Lower leg skin (tissue), 4 donors: ENCODE measurements around the gene ATOH8. TPM values are rescaled to one million over a fixed set of nuclear protein-coding genes. Genes with fewer than 3 reads are reported as not detected.

Source experiments
- DNase-seq, 2 donors: peaks; one replicate each; pipeline ENCODE4 v3.0.0-alpha.2; 2019; ENCODE audit warnings: low spot score in 2 of 2
- H3K4me3 ChIP-seq: fragments of 200-600 bp; sonication (generic); 2 replicates; pipeline ENCODE4 v1.5.1; 2017; ENCODE audit warnings: mild to moderate bottlenecking, low read depth; ENCODE audit not compliant: poor library complexity, severe bottlenecking
- CTCF ChIP-seq, 3 donors: fragments of 450-650 bp; IDR thresholded peaks; one replicate each; pipeline ENCODE4 v1.5.1; 2016; ENCODE audit warnings: antibody characterized with exemption in 3 of 3, mild to moderate bottlenecking in 3 of 3, moderate library complexity in 2 of 3
- POLR2A ChIP-seq, 2 donors: fragments of 450-650 bp; IDR thresholded peaks; one replicate each; pipeline ENCODE4 v1.6.1; 2016 to 2017; ENCODE audit warnings: antibody characterized with exemption in 2 of 2, mild to moderate bottlenecking in 1 of 2, moderate library complexity in 1 of 2
- WGBS, 2 donors: methylation state at CpG; one replicate each; pipeline ENCODE4 v1.1.5; 2018; 5-methylcytosine and 5-hydroxymethylcytosine counted together
- intact Hi-C: fragments of 100-400 bp; cut with DNase I; formaldehyde crosslinking; loops from one replicate; pipeline ENCODE4 v1.15.0; 2023; ENCODE audit warnings: low total_unique reads
- total RNA-seq, 4 donors: library from RNA; depleted of rRNA; stranded (reverse); fragments of >200 nt; gene quantifications; one replicate each; pipeline ENCODE4 v1.1.0, GENCODE V29; 2016

Gene ATOH8
- total RNA-seq, 4 donors from 2014 or later, result 27.3 to 79.8 (median 33.7) TPM

DNA sequence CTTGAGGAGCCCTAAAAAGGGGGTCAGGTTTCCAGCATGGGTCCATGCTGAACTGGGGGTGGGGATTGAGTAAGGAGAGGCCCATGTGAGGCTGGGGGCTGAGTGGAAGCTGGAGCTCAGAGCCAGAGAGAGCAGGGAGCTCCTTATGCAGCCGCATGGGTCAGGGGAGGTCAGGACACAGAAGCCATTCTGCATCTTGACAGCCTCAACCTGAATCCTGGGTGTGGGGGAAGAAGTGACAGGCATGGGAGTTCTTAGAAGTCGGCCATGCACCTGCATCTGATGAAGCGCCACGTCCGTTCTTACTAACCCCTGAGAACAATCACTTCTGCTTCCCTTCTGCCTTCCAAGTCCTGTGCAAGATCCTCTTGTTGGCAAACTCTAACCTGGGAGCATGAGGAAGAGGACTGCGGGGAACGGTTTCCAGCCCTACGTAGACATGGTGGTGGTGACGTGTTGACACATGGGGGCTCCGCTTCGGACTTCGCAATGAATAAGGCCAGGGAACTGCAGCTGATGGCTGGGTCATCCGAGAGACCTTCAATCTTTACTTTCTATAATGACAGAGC lies 37.4 kb upstream of the ATOH8 start:
- WGBS, 2 donors, result 78 to 88% methylated on average over 13 of the region's 13 CpGs
- TF ChIP-seq CTCF (IDR thresholded peaks at IDR 0.05) (no peak), POLR2A (IDR thresholded peaks at IDR 0.05) (no peak)
- DNase-seq, result peak in 1 of 2 donors; percentile 81
- H3K4me3 ChIP-seq, result no peak overlapping the region
- intact Hi-C loops, result no loop called here

DNA sequence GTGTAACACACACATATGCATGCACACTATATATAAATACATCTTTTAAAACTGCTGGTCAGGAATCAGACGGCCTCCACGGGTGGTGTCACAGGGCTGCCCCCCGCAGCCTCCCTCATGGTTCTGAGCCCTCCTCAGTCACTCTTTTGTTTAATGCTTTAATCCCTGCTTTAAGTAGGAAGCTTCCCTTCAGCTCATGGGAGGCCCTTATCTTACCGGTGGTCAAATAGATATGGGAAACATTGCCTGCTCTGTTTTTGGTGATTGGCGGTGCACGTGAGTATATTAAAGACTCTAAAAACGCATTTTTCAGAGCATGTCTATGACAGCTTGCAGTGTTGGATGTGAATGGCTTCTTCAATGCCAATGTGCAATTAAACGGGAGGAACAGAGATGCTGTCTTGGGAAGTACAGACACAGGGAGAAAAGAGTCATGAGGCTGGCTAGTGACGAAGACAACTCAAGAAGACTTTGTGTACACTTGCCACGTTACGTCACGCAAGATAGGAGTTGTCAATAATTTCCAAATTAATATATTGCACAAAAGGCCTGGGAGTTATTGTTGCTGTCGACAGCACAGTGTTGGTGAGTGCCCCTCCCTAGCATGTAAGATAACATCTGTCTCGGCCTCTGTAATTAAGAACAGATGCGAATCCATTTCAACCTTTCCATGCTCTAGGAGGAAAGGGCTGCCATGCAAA lies 36.3 kb upstream of the ATOH8 start:
- H3K4me3 ChIP-seq, result no peak overlapping the region
- peak; percentile 80 to 83 for DNase-seq
- TF ChIP-seq CTCF (IDR thresholded peaks at IDR 0.05) (no peak), POLR2A (IDR thresholded peaks at IDR 0.05) (no peak)
- 50 to 60% methylated on average over 15 of the region's 15 CpGs for WGBS, 2 donors
- intact Hi-C loops, result no loop called here

GRCh38 chr2:85718009-85718391 lies 35.8 kb upstream of the ATOH8 start:
- no peak for DNase-seq
- intact Hi-C loops, result no loop called here
- whole genome bisulfite sequencing, 2 donors, result 68 to 69% methylated on average over 7 of the region's 7 CpGs
- H3K4me3 ChIP-seq, result no peak overlapping the region
- no peak for TF ChIP-seq CTCF (IDR thresholded peaks at IDR 0.05)

DNA sequence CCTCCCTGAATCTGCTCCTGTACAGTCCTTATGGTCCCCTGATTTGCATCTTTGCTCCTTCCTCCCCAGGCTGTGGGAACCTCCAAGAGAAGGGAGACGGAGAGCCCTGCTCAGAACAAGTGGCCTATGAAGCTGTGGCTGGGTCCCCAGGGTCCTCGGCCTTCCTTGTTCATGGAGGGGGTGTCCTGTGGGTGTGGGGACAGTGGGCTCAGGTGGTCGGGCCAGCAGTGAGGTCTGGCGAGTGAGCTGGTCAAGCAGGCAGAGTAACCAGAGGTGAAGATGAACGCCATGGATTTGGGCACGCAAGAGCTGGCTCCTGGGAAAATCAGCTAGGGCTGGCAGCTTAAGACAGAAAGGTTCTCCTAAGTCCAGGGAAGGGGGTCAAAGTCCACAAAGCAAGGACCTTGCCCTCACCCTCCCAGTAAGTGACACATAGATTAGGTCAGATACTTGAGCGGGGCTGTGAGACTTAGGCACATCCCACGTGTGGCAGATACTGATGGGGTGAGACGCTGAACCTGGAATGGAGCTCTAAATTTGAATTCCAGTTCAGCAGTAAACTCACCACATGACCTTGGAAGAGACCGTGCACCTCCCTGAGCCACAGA lies 34.8 kb upstream of the ATOH8 start:
- intact Hi-C loops, result no loop called here

GRCh38 chr2:85719609-85720240 lies 34.1 kb upstream of the ATOH8 start:
- TF ChIP-seq POLR2A (IDR thresholded peaks at IDR 0.05) (no peak), CTCF (IDR thresholded peaks at IDR 0.05) (no peak)
- intact Hi-C loops, result no loop called here
- peak in 1 of 2 donors; percentile 62 for DNase-seq
- no peak overlapping the region for H3K4me3 ChIP-seq
- WGBS, 2 donors, result 93 to 97% methylated on average over 6 of the region's 6 CpGs

More for the DNA sequence above, 34.8 kb upstream of the ATOH8 start:
- 93 to 96% methylated on average over 10 of the region's 10 CpGs for WGBS, 2 donors
- no peak for TF ChIP-seq CTCF (IDR thresholded peaks at IDR 0.05)
- TF ChIP-seq POLR2A (IDR thresholded peaks at IDR 0.05), result no peak
- H3K4me3 ChIP-seq, result no peak overlapping the region
- peak in 1 of 2 donors; percentile 86 for DNase-seq
